GM12878 (cell line): ENCODE measurements around the gene MPST. TPM values are rescaled to one million over a fixed set of nuclear protein-coding genes. Genes with fewer than 3 reads are reported as not detected.

Experiments
- BHLHE40 ChIP-seq, 2 experiments: fragments of 450-650 bp in 1 of 2; IDR thresholded peaks; 2 replicates each; pipeline ENCODE4 v1.6.1; 2011 to 2017; ENCODE audit warnings: low read depth in 2 of 2, borderline replicate concordance in 1 of 2, improper control_type of control experiment in 1 of 2, low read length in 1 of 2, mild to moderate bottlenecking in 1 of 2
- CBFB ChIP-seq: IDR thresholded peaks from 2 replicates; pipeline ENCODE4 v1.6.1; 2016; ENCODE audit warnings: antibody characterized with exemption, low read depth
- FOXM1 ChIP-seq: IDR thresholded peaks from 2 replicates; pipeline ENCODE4 v1.6.1; 2012; ENCODE audit warnings: low read depth, mild to moderate bottlenecking, inconsistent platforms, low read length, moderate library complexity
- HDGF ChIP-seq: fragments of 450-650 bp; IDR thresholded peaks from 2 replicates; pipeline ENCODE4 v1.6.1; 2016; ENCODE audit warnings: antibody characterized with exemption
- JUND ChIP-seq: IDR thresholded peaks from 2 replicates; pipeline ENCODE4 v1.6.1; 2012; ENCODE audit warnings: low read depth, mild to moderate bottlenecking, low read length, improper control_type of control experiment, moderate library complexity
- MTA2 ChIP-seq: fragments of 450-650 bp; IDR thresholded peaks from 2 replicates; pipeline ENCODE4 v1.6.1; 2016; ENCODE audit warnings: low read depth, mild to moderate bottlenecking, moderate library complexity
- NBN ChIP-seq: fragments of 450-650 bp; IDR thresholded peaks from 2 replicates; pipeline ENCODE4 v1.6.1; 2016
- PAX5 ChIP-seq: IDR thresholded peaks from 2 replicates; pipeline ENCODE4 v1.6.1; 2011; ENCODE audit warnings: low read depth, low read length, borderline replicate concordance
- SP1 ChIP-seq: IDR thresholded peaks from one replicate; pipeline ENCODE4 v1.6.1; 2011; ENCODE audit warnings: low read depth, low read length
- polyA plus RNA-seq, 11 experiments: library from polyadenylated mRNA; depleted of rRNA in 4 of 11; unstranded in 6 of 11; stranded (reverse) in 5 of 11; fragments of >200 nt; fragmentation: Nextera tagmentation in 4 of 11; fragmentation: Illumina TruSeq in 1 of 11; extraction: Ambion mirVana in 4 of 11; extraction: Trizol in 1 of 11; gene quantifications; 1 replicate in 1 of 11; 2 replicates in 10 of 11; pipeline versions ENCODE4 v1.2.1 to v1.2.3, GENCODE V29; 2011 to 2016; ENCODE audit warnings: inconsistent platforms in 2 of 11, missing spikeins in 2 of 11, low read depth in 1 of 11
- total RNA-seq, 4 experiments: library from RNA; depleted of rRNA in 3 of 4; stranded (reverse); fragments of >200 nt in 3 of 4; fragmentation: Illumina TruSeq in 1 of 4; extraction: Trizol in 1 of 4; gene quantifications; 2 replicates each; pipeline versions ENCODE4 v1.2.1 to v1.2.3, GENCODE V29; 2013 to 2021
- TF ChIP-seq, protein P1 (sequence below): IDR thresholded peaks from 2 replicates; pipeline ENCODE4 v1.6.1; 2012; ENCODE audit warnings: low read length, inconsistent platforms
- TF ChIP-seq, protein P2 (sequence below): fragments of 450-650 bp; IDR thresholded peaks from 2 replicates; pipeline ENCODE4 v1.6.1; 2016; ENCODE audit warnings: mild to moderate bottlenecking
- TF ChIP-seq, protein P3 (sequence below): IDR thresholded peaks from 2 replicates; pipeline ENCODE4 v1.6.1; 2011; ENCODE audit warnings: mild to moderate bottlenecking, low read depth, low read length, moderate library complexity; ENCODE audit not compliant: insufficient replicate concordance
- TF ChIP-seq, protein P4 (sequence below): fragments of 450-650 bp; IDR thresholded peaks from 2 replicates; pipeline ENCODE4 v1.6.1; 2014; ENCODE audit warnings: mild to moderate bottlenecking
- TF ChIP-seq, protein P5 (sequence below): fragments of 450-650 bp; formaldehyde crosslinking; IDR thresholded peaks from 2 replicates; pipeline ENCODE4 v1.4.0; 2022; ENCODE audit warnings: mild to moderate bottlenecking, moderate library complexity
- TF ChIP-seq, protein P6 (sequence below): fragments of 150-350 bp; IDR thresholded peaks from 2 replicates; pipeline ENCODE4 v1.6.1; 2014; ENCODE audit warnings: mild to moderate bottlenecking, low read depth, low read length

The MPST gene
- total and polyA plus RNA-seq, 10 of the 15 experiments (the other 5 are each of a cell fraction or from before 2014, with no cell fraction given) = 0.95 to 88.7 (median 38.5) TPM

DNA sequence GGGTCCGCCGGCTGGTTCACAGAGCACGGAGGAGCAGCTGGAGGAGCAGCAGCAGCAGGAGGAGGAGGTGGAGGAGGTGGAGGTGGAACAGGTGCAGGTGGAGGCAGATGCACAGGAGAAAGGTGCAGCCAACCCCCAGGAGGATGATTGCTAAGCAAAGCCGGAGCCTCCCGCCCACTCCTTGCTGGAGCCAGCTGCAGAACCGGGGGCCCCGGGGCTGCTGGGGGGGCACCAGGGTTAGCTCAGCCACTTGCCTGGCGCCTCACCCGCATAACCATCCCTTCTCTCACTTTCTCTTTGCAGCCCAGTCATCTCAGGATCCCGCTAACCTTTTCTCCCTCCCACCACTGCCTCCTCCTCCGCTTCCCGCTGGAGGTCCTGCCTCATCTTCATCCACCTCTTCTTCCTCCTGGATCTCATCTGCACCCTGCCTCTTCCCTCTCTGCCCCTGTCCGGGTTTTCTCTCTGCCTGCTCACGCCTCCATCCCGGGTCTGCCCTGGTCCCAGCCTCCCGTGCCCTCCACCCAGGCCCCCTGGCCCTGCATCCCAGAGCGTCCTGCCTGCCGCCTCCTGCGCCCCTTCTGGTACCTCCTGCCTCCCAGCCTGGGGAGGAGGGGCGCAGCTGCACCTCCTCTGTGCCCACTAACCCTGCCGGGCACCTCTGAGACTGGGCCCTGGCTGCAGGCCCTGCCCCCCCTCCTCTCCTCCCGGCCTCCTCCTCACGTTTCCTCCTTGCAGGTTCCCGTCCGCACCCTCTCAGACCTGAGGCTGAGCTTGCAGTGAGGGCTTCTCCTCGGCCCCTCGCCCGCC lies 41.5 kb downstream of the MPST start (continued):
- TF ChIP-seq NBN (peak; percentile 63; the same call in 1 of the 2 replicates), PAX5 (peak; percentile 37; the same call in 1 of the 2 replicates), HDGF (0 out of 2 replicates have a peak, but pooled peaks have one; percentile 59), JUND (0 out of 2 replicates have a peak, but pooled peaks have one; percentile 12), FOXM1 (0 out of 2 replicates have a peak, but pooled peaks have one; percentile 22), MTA2 (no peak), SP1 (peak; percentile 42), BHLHE40 (IDR thresholded peaks at IDR 0.05; ENCODE audit: borderline replicate concordance in 1 of 2, low read depth in 2 of 2, low read length in 1 of 2) (peak in 1 of 2 experiments; percentile 30; a peak in 1 of 4 replicates), CBFB (peak; percentile 32; the same call in 1 of the 2 replicates)
- TF ChIP-seq, protein P1, sequence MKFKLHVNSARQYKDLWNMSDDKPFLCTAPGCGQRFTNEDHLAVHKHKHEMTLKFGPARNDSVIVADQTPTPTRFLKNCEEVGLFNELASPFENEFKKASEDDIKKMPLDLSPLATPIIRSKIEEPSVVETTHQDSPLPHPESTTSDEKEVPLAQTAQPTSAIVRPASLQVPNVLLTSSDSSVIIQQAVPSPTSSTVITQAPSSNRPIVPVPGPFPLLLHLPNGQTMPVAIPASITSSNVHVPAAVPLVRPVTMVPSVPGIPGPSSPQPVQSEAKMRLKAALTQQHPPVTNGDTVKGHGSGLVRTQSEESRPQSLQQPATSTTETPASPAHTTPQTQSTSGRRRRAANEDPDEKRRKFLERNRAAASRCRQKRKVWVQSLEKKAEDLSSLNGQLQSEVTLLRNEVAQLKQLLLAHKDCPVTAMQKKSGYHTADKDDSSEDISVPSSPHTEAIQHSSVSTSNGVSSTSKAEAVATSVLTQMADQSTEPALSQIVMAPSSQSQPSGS = no peak
- TF ChIP-seq, protein P2, sequence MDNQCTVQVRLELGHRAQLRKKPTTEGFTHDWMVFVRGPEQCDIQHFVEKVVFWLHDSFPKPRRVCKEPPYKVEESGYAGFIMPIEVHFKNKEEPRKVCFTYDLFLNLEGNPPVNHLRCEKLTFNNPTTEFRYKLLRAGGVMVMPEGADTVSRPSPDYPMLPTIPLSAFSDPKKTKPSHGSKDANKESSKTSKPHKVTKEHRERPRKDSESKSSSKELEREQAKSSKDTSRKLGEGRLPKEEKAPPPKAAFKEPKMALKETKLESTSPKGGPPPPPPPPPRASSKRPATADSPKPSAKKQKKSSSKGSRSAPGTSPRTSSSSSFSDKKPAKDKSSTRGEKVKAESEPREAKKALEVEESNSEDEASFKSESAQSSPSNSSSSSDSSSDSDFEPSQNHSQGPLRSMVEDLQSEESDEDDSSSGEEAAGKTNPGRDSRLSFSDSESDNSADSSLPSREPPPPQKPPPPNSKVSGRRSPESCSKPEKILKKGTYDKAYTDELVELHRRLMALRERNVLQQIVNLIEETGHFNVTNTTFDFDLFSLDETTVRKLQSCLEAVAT = 0 out of 2 replicates have a peak, but pooled peaks have one; percentile 29
- TF ChIP-seq, protein P3, sequence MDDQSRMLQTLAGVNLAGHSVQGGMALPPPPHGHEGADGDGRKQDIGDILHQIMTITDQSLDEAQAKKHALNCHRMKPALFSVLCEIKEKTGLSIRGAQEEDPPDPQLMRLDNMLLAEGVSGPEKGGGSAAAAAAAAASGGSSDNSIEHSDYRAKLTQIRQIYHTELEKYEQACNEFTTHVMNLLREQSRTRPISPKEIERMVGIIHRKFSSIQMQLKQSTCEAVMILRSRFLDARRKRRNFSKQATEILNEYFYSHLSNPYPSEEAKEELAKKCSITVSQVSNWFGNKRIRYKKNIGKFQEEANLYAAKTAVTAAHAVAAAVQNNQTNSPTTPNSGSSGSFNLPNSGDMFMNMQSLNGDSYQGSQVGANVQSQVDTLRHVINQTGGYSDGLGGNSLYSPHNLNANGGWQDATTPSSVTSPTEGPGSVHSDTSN = no peak
- TF ChIP-seq, protein P4, sequence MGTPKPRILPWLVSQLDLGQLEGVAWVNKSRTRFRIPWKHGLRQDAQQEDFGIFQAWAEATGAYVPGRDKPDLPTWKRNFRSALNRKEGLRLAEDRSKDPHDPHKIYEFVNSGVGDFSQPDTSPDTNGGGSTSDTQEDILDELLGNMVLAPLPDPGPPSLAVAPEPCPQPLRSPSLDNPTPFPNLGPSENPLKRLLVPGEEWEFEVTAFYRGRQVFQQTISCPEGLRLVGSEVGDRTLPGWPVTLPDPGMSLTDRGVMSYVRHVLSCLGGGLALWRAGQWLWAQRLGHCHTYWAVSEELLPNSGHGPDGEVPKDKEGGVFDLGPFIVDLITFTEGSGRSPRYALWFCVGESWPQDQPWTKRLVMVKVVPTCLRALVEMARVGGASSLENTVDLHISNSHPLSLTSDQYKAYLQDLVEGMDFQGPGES = no peak
- TF ChIP-seq, protein P5, sequence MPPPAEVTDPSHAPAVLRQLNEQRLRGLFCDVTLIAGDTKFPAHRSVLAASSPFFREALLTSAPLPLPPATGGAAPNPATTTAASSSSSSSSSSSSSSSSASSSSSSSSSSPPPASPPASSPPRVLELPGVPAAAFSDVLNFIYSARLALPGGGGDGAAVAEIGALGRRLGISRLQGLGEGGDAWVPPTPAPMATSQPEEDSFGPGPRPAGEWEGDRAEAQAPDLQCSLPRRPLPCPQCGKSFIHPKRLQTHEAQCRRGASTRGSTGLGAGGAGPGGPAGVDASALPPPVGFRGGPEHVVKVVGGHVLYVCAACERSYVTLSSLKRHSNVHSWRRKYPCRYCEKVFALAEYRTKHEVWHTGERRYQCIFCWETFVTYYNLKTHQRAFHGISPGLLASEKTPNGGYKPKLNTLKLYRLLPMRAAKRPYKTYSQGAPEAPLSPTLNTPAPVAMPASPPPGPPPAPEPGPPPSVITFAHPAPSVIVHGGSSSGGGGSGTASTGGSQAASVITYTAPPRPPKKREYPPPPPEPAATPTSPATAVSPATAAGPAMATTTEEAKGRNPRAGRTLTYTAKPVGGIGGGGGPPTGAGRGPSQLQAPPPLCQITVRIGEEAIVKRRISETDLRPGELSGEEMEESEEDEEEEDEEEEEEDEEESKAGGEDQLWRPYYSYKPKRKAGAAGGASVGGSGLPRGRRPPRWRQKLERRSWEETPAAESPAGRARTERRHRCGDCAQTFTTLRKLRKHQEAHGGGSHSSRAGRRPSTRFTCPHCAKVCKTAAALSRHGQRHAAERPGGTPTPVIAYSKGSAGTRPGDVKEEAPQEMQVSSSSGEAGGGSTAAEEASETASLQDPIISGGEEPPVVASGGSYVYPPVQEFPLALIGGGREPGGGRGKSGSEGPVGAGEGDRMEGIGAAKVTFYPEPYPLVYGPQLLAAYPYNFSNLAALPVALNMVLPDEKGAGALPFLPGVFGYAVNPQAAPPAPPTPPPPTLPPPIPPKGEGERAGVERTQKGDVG = no peak
- TF ChIP-seq, protein P6, sequence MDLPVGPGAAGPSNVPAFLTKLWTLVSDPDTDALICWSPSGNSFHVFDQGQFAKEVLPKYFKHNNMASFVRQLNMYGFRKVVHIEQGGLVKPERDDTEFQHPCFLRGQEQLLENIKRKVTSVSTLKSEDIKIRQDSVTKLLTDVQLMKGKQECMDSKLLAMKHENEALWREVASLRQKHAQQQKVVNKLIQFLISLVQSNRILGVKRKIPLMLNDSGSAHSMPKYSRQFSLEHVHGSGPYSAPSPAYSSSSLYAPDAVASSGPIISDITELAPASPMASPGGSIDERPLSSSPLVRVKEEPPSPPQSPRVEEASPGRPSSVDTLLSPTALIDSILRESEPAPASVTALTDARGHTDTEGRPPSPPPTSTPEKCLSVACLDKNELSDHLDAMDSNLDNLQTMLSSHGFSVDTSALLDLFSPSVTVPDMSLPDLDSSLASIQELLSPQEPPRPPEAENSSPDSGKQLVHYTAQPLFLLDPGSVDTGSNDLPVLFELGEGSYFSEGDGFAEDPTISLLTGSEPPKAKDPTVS = no peak
